ENCODE data around the gene ITGAL. TPM values are rescaled to one million over a fixed set of nuclear protein-coding genes. Genes with fewer than 3 reads are reported as not detected.

Gene ITGAL
- total RNA-seq, 1 donor from 2014 or later = 0.04 TPM

DNA sequence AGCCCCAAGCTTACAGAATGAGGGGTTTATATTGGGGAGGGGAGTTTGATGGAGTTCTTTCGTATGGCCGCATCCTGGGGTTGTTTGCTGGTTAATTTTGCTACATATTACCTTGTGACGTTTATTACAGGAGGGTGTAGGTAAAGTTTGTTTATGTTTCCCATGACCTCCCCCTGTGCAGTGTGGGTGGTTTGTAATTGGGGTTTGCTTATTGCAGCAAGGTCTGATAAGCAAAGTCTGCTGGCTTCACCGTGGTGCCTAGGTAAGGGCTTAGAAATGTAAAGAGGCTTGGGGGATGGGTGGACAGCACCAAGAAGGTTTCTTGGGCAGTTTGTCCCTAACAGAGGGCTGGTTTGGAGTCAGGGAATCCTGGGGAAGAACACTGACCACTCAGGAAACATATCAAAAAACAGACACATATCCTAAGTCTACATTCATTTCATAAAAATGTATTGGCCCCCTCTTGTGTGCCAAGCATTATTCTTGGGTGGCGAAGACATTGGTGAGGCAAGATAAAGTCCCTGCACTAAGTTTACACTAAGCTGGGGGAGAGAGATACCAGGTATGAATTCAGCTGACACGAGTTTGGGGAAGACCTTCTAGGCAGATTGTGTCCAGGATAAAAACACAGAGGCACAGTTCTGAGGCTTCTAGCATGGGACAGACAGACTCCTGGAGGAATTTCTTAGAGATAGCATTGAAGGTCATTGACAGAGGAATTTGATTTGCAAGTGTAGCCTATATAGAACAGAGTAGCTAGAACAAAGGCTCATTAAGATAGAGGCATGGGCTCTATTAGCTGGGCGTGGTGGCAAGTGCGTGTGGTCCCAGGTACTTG lies 76.1 kb downstream of the ITGAL start:
- Histone ChIP-seq H3K4me3 (ENCODE audit: low read depth, low read length) (no peak overlapping the region), H3K36me3 (ENCODE audit: control insufficient read depth, insufficient read depth, low read length) (no peaks in the 10 kb centered on the region), H3K27me3 (ENCODE audit: control insufficient read depth, insufficient read depth, low read length) (no peaks in the 10 kb centered on the region)
- no peak for DNase-seq (ENCODE audit: low read depth)
- TF ChIP-seq, protein P1, sequence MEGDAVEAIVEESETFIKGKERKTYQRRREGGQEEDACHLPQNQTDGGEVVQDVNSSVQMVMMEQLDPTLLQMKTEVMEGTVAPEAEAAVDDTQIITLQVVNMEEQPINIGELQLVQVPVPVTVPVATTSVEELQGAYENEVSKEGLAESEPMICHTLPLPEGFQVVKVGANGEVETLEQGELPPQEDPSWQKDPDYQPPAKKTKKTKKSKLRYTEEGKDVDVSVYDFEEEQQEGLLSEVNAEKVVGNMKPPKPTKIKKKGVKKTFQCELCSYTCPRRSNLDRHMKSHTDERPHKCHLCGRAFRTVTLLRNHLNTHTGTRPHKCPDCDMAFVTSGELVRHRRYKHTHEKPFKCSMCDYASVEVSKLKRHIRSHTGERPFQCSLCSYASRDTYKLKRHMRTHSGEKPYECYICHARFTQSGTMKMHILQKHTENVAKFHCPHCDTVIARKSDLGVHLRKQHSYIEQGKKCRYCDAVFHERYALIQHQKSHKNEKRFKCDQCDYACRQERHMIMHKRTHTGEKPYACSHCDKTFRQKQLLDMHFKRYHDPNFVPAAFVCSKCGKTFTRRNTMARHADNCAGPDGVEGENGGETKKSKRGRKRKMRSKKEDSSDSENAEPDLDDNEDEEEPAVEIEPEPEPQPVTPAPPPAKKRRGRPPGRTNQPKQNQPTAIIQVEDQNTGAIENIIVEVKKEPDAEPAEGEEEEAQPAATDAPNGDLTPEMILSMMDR (IDR thresholded peaks at IDR 0.05; ENCODE audit: insufficient read depth, low read length, poor library complexity, severe bottlenecking) = no peak

DNA sequence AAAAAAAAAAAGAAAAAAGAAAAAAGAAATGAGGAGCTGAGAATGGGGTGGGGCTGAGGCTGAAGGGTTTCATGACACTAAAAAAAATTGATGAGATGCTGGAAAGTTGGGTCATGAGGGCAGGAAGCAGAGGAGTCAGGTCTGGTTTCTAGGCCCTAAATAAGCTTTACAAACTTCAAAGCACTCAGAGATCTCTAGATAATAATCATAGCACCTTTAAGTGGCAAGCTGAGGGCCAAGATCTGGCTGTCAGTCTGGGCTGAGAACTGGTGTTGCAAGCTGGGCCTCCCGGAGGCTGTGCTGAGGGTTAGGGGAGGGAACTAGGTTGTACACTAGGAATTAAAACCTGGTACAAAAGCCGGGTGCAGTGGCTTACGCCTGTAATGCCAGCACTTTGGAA lies 79.2 kb downstream of the ITGAL start:
- Histone ChIP-seq H3K4me3 (ENCODE audit: low read depth, low read length) (no peak overlapping the region), H3K27me3 (ENCODE audit: control insufficient read depth, insufficient read depth, low read length) (no peaks in the 10 kb centered on the region), H3K36me3 (ENCODE audit: control insufficient read depth, insufficient read depth, low read length) (peaks cover 1% of the 10 kb centered on the region)
- TF ChIP-seq, protein P1 (IDR thresholded peaks at IDR 0.05; ENCODE audit: insufficient read depth, low read length, poor library complexity, severe bottlenecking) = no peak
- no peak for DNase-seq (ENCODE audit: low read depth)

DNA sequence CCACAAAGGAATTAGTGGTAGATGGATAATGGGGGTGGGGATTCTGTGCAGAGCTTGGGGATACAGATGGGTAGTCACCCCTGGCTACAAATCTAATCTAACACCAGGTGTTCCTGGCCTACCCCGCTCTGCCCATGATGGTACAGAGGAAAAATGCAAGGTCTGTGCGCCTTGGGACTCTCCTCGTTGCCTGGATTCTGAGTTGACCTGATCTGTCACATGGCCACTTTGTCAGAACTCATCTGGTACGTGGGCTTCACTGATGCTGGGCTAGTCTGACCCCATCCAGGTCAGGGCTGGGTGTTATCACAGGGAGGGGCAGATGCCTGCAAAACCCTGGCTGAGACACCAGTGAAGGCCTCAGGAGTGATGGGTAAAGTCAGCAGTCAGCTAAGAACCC lies 80.4 kb downstream of the ITGAL start:
- no peak overlapping the region for H3K4me3 ChIP-seq (ENCODE audit: low read depth, low read length)
- TF ChIP-seq, protein P1 (IDR thresholded peaks at IDR 0.05; ENCODE audit: insufficient read depth, low read length, poor library complexity, severe bottlenecking) = no peak
- no peak for DNase-seq (ENCODE audit: low read depth)
- H3K27me3 ChIP-seq (ENCODE audit: control insufficient read depth, insufficient read depth, low read length) = no peaks in the 10 kb centered on the region
- H3K36me3 ChIP-seq (ENCODE audit: control insufficient read depth, insufficient read depth, low read length) = peaks cover 1% of the 10 kb centered on the region

DNA sequence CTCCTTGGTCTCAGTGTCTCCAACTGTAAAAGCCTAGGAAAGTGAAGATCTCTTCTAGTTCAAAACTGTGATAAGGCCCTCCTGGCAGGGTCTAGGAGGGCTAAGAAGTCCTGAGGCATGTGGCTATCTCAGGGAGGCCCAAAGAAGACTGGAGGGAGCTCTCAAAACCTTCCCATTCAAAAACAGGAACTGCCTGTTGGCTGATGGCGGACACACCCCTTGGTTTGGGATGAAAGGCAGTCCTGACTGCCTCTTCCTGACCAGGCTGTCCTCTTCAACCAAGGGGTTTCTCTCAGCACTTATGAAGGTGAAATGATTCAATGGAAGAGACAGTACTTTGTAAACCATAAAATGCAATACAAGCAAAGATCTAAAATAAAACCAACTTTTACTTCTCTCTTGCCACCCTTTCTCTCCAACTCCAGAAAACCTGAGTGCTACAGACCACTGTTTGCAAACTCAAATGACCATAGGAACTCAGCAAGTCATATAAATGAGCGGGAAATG lies 80.9 kb downstream of the ITGAL start:
- DNase-seq (ENCODE audit: low read depth) = no peak
- Histone ChIP-seq H3K4me3 (ENCODE audit: low read depth, low read length) (no peak overlapping the region), H3K27me3 (ENCODE audit: control insufficient read depth, insufficient read depth, low read length) (no peaks in the 10 kb centered on the region), H3K36me3 (ENCODE audit: control insufficient read depth, insufficient read depth, low read length) (peaks cover 1% of the 10 kb centered on the region)
- TF ChIP-seq, protein P1 (IDR thresholded peaks at IDR 0.05; ENCODE audit: insufficient read depth, low read length, poor library complexity, severe bottlenecking) = no peak

DNA sequence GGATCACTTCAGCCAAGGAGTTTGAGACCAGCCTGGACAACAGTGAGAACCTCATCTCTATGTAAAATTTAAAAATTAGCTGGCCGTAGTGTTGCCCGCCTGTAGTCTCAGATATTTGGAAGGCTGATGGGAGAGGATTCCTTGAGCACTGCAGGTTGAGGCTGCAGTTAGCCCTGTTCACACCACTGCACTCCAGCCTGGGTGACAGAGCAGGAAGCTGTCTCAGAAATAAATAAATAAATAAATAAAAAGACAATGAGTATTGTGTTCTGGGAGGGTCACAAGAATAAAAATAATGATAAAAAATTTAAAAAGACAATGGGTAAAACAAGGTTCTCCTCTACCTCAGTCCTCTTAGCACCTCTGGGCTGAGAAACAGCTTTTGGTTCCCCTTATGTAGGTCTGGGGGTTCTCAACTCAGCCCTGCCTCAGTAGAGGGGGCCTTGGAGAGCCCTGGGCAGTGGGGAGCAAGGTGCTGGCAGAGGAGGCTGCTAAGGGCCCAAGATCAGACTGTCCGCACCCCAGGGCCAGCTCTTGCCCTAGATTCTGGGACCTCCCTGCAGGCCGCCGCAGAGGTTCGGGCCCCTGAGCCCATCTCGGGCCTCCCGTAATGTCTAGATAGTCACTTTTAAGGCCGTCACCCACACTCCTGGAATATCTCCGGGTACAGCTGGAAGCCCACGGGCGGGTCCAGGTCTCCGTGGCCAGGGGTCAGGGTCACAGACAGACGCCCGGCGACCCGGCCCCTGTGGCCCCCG lies 82.2 kb downstream of the ITGAL start:
- Histone ChIP-seq H3K4me3 (ENCODE audit: low read depth, low read length) (no peak overlapping the region), H3K36me3 (ENCODE audit: control insufficient read depth, insufficient read depth, low read length) (peaks cover 1% of the 10 kb centered on the region), H3K27me3 (ENCODE audit: control insufficient read depth, insufficient read depth, low read length) (no peaks in the 10 kb centered on the region)
- TF ChIP-seq, protein P1 (IDR thresholded peaks at IDR 0.05; ENCODE audit: insufficient read depth, low read length, poor library complexity, severe bottlenecking) = no peak
- no peak for DNase-seq (ENCODE audit: low read depth)

Measured in kidney epithelial cell (primary cell).